SK-N-SH (cell line): Measurements from ENCODE around the gene MEP1A. TPM values are rescaled to one million over a fixed set of nuclear protein-coding genes. Genes with fewer than 3 reads are reported as not detected.

Experiments used
- CTCF ChIA-PET: fragments of 300-600, 350-600 bp; formaldehyde crosslinking; extraction: SDS; loops from one replicate; lab custom pipeline; 2021; lab: Yijun Ruan, JAX
- POLR2A ChIA-PET: fragments of 350-600 bp; sonication (Branson Sonifier 250); formaldehyde crosslinking; extraction: SDS; loops from one replicate; lab custom pipeline; 2020; ENCODE audit warnings: antibody characterized with exemption, inconsistent platforms; lab: Yijun Ruan, JAX
- DNase-seq: peaks from one replicate; pipeline ENCODE4 v3.0.0; 2012
- H2AFZ ChIP-seq: fragments of 200-600 bp; sonication (generic); 2 replicates; pipeline ENCODE4 v1.8.1; 2016; ENCODE audit warnings: antibody characterized with exemption, mild to moderate bottlenecking, low read depth
- H3F3A ChIP-seq: fragments of 200-600 bp; sonication (generic); replicated peaks from 2 replicates; pipeline ENCODE3; 2016; ENCODE audit warnings: antibody characterized with exemption, mild to moderate bottlenecking; ENCODE audit not compliant: insufficient read depth
- H3K27ac ChIP-seq, 2 experiments: fragments of 200-500 bp in 1 of 2; fragments of 200-600 bp in 1 of 2; sonication (Bioruptor generic) in 1 of 2; sonication (generic), shearing (Covaris generic) in 1 of 2; 2 replicates each; pipeline versions ENCODE4 v1.5.1 to v1.6.1; 2014 to 2016; ENCODE audit warnings: low read depth in 2 of 2, inconsistent platforms in 1 of 2, low read length in 1 of 2, mild to moderate bottlenecking in 1 of 2, mixed read lengths in 1 of 2
- H3K27me3 ChIP-seq: fragments of 200-600 bp; sonication (generic), shearing (Covaris generic); 2 replicates; pipeline ENCODE4 v1.6.1; 2016; ENCODE audit warnings: mixed run types; ENCODE audit not compliant: insufficient read depth
- H3K36me3 ChIP-seq, 2 experiments: fragments of 200-500 bp in 1 of 2; fragments of 200-600 bp in 1 of 2; sonication (Bioruptor generic) in 1 of 2; sonication (generic) in 1 of 2; replicated peaks in 1 of 2; 2 replicates each; pipeline versions ENCODE3 to v1.5.1; 2014 to 2016; ENCODE audit warnings: low read length in 1 of 2, mild to moderate bottlenecking in 1 of 2; ENCODE audit not compliant: insufficient read depth in 2 of 2, control insufficient read depth in 1 of 2
- H3K4me1 ChIP-seq, 2 experiments: fragments of 200-500 bp in 1 of 2; fragments of 200-600 bp in 1 of 2; sonication (Bioruptor generic) in 1 of 2; sonication (generic), shearing (Covaris generic) in 1 of 2; 2 replicates each; pipeline versions ENCODE4 v1.5.1 to v1.6.1; 2014 to 2016; ENCODE audit warnings: low read depth in 1 of 2, low read length in 1 of 2, mixed run types in 1 of 2; ENCODE audit not compliant: insufficient read depth in 2 of 2, control insufficient read depth in 1 of 2
- H3K4me2 ChIP-seq: fragments of 200-600 bp; sonication (generic), shearing (Covaris generic); 2 replicates; pipeline ENCODE4 v1.6.1; 2017; ENCODE audit warnings: mixed run types
- H3K4me3 ChIP-seq, 2 experiments: fragments of 200-500 bp in 1 of 2; fragments of 200-600 bp in 1 of 2; sonication (Bioruptor generic) in 1 of 2; sonication (generic), shearing (Covaris generic) in 1 of 2; 2 replicates each; pipeline versions ENCODE4 v1.5.1 to v1.8.1; 2014 to 2016; ENCODE audit warnings: low read depth in 2 of 2, inconsistent platforms in 1 of 2, low read length in 1 of 2, mild to moderate bottlenecking in 1 of 2, mixed read lengths in 1 of 2, moderate library complexity in 1 of 2
- H3K79me2 ChIP-seq: fragments of 200-600 bp; sonication (generic); 2 replicates; pipeline ENCODE4 v1.8.1; 2017; ENCODE audit warnings: mild to moderate bottlenecking; ENCODE audit not compliant: insufficient read depth
- H3K9ac ChIP-seq: fragments of 200-600 bp; sonication (generic); 2 replicates; pipeline ENCODE4 v1.6.1; 2017; ENCODE audit warnings: mixed run types
- H3K9me2 ChIP-seq: fragments of 200-600 bp; sonication (generic); 2 replicates; pipeline ENCODE4 v1.6.1; 2017; ENCODE audit warnings: mixed run types
- H3K9me3 ChIP-seq: fragments of 200-600 bp; sonication (generic); 2 replicates; pipeline ENCODE4 v1.6.1; 2017; ENCODE audit warnings: mixed run types, mild to moderate bottlenecking, moderate library complexity
- H4K20me1 ChIP-seq: fragments of 200-600 bp; sonication (generic); 2 replicates; pipeline ENCODE4 v1.6.1; 2017; ENCODE audit warnings: mild to moderate bottlenecking, mixed run types; ENCODE audit not compliant: insufficient read depth
- ELF1 ChIP-seq: IDR thresholded peaks from 2 replicates; pipeline ENCODE4 v1.4.0; 2012
- FOXJ3 ChIP-seq: sonication (generic); formaldehyde crosslinking; IDR thresholded peaks from 2 replicates; pipeline ENCODE4 v1.5.1; 2020; ENCODE audit warnings: mild to moderate bottlenecking, missing genetic modification reagents
- GABPA ChIP-seq: IDR thresholded peaks from 2 replicates; pipeline ENCODE4 v1.4.0; 2012; ENCODE audit warnings: low read depth, mild to moderate bottlenecking
- JUND ChIP-seq: IDR thresholded peaks from 2 replicates; pipeline ENCODE4 v1.4.0; 2012
- MEF2A ChIP-seq: IDR thresholded peaks from 2 replicates; pipeline ENCODE4 v1.4.0; 2012; ENCODE audit warnings: low read depth, borderline replicate concordance
- MXI1 ChIP-seq: IDR thresholded peaks from 2 replicates; pipeline ENCODE4 v1.6.1; 2012; ENCODE audit warnings: mild to moderate bottlenecking, low read depth, low read length, improper control_type of control experiment
- NRF1 ChIP-seq: IDR thresholded peaks from 2 replicates; pipeline ENCODE4 v1.6.1; 2012; ENCODE audit warnings: low read depth, mild to moderate bottlenecking, low read length
- RAD21 ChIP-seq: IDR thresholded peaks from 2 replicates; pipeline ENCODE4 v1.6.1; 2012; ENCODE audit warnings: mild to moderate bottlenecking, low read length
- RXRA ChIP-seq: IDR thresholded peaks from 2 replicates; pipeline ENCODE4 v1.4.0; 2012; ENCODE audit warnings: low read depth, mild to moderate bottlenecking, borderline replicate concordance
- SIN3A ChIP-seq: IDR thresholded peaks from 2 replicates; pipeline ENCODE4 v1.6.1; 2012; ENCODE audit warnings: low read depth, mild to moderate bottlenecking, low read length, moderate library complexity, borderline replicate concordance
- SMC3 ChIP-seq: IDR thresholded peaks from 2 replicates; pipeline ENCODE4 v1.6.1; 2012; ENCODE audit warnings: low read depth, low read length, improper control_type of control experiment
- TCF12 ChIP-seq: IDR thresholded peaks from 2 replicates; pipeline ENCODE4 v1.4.0; 2012
- WGBS: methylation state at CpG from one replicate; pipeline ENCODE4 v1.1.6; 2017; ENCODE audit warnings: low lambda C conversion rate; 5-methylcytosine and 5-hydroxymethylcytosine counted together
- polyA plus RNA-seq, 3 experiments: library from polyadenylated mRNA; depleted of rRNA; stranded (reverse); fragments of >200 nt; gene quantifications; 2 replicates each; pipeline ENCODE4 v1.2.3, GENCODE V29; 2012
- TF ChIP-seq, protein P1 (sequence below): IDR thresholded peaks from 2 replicates; pipeline ENCODE4 v1.4.0; 2012; ENCODE audit warnings: low read depth
- TF ChIP-seq, protein P2 (sequence below): IDR thresholded peaks from 2 replicates; pipeline ENCODE4 v1.4.0; 2012; ENCODE audit warnings: low read depth, borderline replicate concordance

MEP1A gene
- polyA plus RNA-seq, 1 of the 3 experiments (the other 2 are of a cell fraction): not detected

DNA sequence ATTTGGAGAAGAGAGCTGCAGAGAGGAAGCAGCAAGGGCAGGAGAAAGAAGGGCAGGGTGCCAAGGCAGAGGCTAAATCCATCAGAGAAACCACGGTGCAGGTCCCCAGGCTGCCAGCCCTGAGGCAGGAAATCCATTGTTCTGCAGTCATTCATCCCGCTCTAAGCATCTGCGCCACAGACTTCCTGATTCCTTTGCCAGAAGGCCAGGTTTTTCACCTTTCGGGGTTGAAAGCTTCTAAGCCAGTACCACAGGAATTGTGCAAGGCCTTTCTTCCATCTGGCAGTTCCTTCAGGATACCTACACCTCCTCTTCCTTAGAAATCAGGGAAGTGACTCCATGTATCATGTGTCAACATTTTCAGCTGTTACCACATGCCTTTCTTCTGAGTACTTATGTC, 82.9 kb downstream of the MEP1A start:
- Histone ChIP-seq H3K4me1 (no peaks in the 10 kb centered on the region), H3K27me3 (peaks cover 11% of the 10 kb centered on the region), H3K9me3 (no peaks in the 10 kb centered on the region), H3K27ac (no peak overlapping the region), H3K9me2 (no peaks in the 10 kb centered on the region), H4K20me1 (no peaks in the 10 kb centered on the region), H2AFZ (no peak overlapping the region), H3K4me2 (no peak overlapping the region), H3K9ac (no peak overlapping the region), H3K79me2 (no peaks in the 10 kb centered on the region), H3K4me3 (no peak overlapping the region), H3F3A (no peaks in the 10 kb centered on the region), H3K36me3 (no peaks in the 10 kb centered on the region)
- CTCF ChIA-PET: interaction anchor here (1.8 kb wide), 1 partner anchor 27 kb away, joined by 7 read pairs; no protein-coding TSS in a partner anchor
- DNase-seq: no peak
- POLR2A ChIA-PET: no interaction called here
- TF ChIP-seq RAD21 (no peak), ELF1 (no peak), FOXJ3 (CRISPR knock-in tag) (no peak), JUND (no peak)
- WGBS: 10% methylated on average over 4 of the region's 4 CpGs

DNA sequence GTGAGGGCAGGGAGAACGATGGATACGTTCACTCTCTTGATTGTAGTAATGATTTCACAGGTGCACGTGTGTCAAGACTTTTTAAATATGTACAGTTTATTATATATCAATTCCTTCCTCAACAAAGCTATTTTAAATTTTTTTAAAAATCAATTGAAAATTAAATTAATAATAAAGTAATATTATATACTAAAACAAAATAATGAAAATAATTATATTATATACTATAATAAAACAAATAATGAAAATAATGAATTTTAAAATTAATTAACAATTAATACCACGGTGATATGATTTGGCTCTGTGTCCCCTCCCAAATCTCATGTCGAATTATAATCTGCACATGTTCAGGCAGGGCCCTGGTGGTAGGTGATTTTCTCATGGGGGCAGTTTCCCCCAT, 85.8 kb downstream of the MEP1A start:
- Histone ChIP-seq H3K36me3 (no peaks in the 10 kb centered on the region), H3K27me3 (no peaks in the 10 kb centered on the region; the same call in 1 of the 2 replicates), H3K4me3 (no peak overlapping the region), H3K4me1 (no peaks in the 10 kb centered on the region), H2AFZ (no peak overlapping the region), H3K27ac (no peak overlapping the region), H3F3A (no peaks in the 10 kb centered on the region), H4K20me1 (no peaks in the 10 kb centered on the region), H3K4me2 (no peak overlapping the region), H3K9ac (no peak overlapping the region), H3K9me2 (no peaks in the 10 kb centered on the region), H3K79me2 (no peaks in the 10 kb centered on the region), H3K9me3 (no peaks in the 10 kb centered on the region)
- TF ChIP-seq, protein P1, sequence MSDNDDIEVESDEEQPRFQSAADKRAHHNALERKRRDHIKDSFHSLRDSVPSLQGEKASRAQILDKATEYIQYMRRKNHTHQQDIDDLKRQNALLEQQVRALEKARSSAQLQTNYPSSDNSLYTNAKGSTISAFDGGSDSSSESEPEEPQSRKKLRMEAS: no peak
- no peak for TF ChIP-seq FOXJ3 (CRISPR knock-in tag)
- ChIA-PET CTCF (no interaction called here), POLR2A (no interaction called here)
- WGBS: 17% methylated on average over 5 of the region's 5 CpGs
- no peak for DNase-seq

DNA sequence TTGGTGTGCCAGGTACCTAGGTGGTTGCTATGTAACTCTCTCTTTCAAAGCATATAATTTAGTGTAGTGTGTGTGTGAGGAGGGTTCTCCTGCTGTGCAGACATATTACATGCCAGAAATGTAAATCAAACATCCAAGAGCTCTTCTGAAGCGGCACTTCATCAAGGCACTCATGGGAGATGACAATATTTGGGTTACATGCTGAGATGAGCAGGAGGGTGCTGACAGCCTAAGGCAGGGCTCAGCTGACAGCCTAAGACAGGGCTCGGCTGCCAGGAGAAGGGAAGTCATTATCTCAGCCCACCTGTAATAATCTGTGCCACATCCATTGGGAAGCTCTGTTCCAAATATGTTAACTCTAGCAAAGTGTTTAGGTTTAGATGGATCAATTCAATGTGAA, 89.5 kb downstream of the MEP1A start:
- Histone ChIP-seq H3F3A (no peaks in the 10 kb centered on the region), H3K9me2 (no peaks in the 10 kb centered on the region), H4K20me1 (no peaks in the 10 kb centered on the region), H3K9ac (no peak overlapping the region), H3K9me3 (no peaks in the 10 kb centered on the region), H3K79me2 (no peaks in the 10 kb centered on the region), H3K4me3 (no peak overlapping the region), H3K36me3 (no peaks in the 10 kb centered on the region), H3K4me2 (no peak overlapping the region), H3K27ac (no peak overlapping the region), H3K4me1 (no peaks in the 10 kb centered on the region), H2AFZ (no peak overlapping the region), H3K27me3 (no peaks in the 10 kb centered on the region; the same call in 1 of the 2 replicates)
- CTCF ChIA-PET: no interaction called here
- DNase-seq: no peak
- POLR2A ChIA-PET: no interaction called here
- WGBS: 8% methylated on average over 2 of the region's 2 CpGs
- no peak for TF ChIP-seq MEF2A
- TF ChIP-seq SIN3A: no peak
- TF ChIP-seq GABPA: no peak
- no peak for TF ChIP-seq TCF12
- no peak for TF ChIP-seq SMC3
- no peak for TF ChIP-seq RXRA
- TF ChIP-seq MXI1: no peak
- no peak for TF ChIP-seq NRF1
- no peak for TF ChIP-seq FOXJ3 (CRISPR knock-in tag)
- TF ChIP-seq, protein P2, sequence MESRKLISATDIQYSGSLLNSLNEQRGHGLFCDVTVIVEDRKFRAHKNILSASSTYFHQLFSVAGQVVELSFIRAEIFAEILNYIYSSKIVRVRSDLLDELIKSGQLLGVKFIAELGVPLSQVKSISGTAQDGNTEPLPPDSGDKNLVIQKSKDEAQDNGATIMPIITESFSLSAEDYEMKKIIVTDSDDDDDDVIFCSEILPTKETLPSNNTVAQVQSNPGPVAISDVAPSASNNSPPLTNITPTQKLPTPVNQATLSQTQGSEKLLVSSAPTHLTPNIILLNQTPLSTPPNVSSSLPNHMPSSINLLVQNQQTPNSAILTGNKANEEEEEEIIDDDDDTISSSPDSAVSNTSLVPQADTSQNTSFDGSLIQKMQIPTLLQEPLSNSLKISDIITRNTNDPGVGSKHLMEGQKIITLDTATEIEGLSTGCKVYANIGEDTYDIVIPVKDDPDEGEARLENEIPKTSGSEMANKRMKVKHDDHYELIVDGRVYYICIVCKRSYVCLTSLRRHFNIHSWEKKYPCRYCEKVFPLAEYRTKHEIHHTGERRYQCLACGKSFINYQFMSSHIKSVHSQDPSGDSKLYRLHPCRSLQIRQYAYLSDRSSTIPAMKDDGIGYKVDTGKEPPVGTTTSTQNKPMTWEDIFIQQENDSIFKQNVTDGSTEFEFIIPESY: no peak
